ENCODE measurements around the gene WBP1.

- TF ChIP-seq POLR2AphosphoS5 (IDR thresholded peaks at IDR 0.05; ENCODE audit: low read depth, low read length): no peak
- no peak for TF ChIP-seq POLR2A (IDR thresholded peaks at IDR 0.05; ENCODE audit: low read depth, low read length)
- TF ChIP-seq TAF1 (IDR thresholded peaks at IDR 0.05; ENCODE audit: borderline replicate concordance, low read depth, low read length): no peak
These were observed 17.0 kb upstream of the WBP1 start for GRCh38 chr2:74441170-74441689.

Data from GM12892 (cell line).